Stimulated activated CD8-positive, alpha-beta memory T cell treated with anti-CD3 and anti-CD28 coated beads, Interleukin-7, amount 100 ng/mL, for 1 hour (primary cell): ENCODE data around the gene SPATA9.
"Not testable (repeated sequence)": the region's sequence is repeated elsewhere in the genome, so short reads cannot be mapped to it uniquely, and the experiment has no call there.

Experiments used
- DNase-seq, 2 donors: peaks; one replicate each; pipeline ENCODE4 v3.0.0-alpha.2; 2020; ENCODE audit warnings: low read depth in 2 of 2

The SPATA9 gene

DNA sequence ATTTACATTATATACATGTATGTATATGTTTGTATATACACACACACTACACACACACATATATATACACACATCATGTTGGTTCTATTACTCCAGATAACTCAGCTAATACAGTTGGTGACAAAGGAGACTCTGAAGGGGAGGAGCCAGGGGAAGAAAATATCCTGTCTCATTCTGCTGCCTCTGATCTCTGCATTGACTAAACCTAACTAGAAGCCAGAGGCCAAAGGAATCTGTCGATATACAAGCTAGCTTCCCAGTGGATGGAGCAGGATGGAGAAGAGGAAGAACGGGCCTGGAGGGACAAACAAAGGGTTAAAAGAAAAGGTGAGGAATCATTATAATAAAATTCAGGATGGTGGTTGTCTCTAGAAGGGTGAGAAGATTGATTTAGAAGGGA lies 34.6 kb upstream of the SPATA9 start:
- no peak for DNase-seq

DNA sequence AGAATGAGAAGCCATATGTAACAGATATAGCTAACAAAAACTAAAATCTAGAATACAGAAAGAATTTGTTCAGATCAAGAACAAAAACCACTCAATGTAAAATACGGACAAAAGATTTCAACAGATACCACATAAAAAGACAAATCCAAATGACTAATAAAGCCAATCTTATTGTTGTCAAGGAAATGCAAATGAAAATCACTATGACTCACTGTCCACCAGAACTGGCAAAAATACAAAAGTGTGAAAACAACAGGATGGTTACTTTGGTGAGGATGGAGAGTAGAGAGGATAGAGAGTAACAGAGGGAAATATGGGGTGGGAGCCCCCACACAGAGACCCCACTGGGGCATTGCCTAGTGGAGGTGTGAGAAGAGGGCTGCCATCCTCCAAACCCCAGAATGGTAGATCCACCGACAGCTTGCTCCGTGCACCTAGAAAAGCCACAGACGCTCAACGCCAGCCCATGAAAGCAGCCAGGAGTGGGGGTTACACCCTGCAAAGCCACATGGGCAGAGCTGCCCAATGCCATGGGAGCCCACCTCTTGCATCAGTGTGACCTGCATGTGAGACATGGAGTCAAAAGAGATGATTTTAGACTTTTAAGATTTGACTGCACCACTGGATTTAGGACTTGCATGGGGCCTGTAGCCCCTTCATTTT lies 33.1 kb upstream of the SPATA9 start:
- no peak for DNase-seq

DNA sequence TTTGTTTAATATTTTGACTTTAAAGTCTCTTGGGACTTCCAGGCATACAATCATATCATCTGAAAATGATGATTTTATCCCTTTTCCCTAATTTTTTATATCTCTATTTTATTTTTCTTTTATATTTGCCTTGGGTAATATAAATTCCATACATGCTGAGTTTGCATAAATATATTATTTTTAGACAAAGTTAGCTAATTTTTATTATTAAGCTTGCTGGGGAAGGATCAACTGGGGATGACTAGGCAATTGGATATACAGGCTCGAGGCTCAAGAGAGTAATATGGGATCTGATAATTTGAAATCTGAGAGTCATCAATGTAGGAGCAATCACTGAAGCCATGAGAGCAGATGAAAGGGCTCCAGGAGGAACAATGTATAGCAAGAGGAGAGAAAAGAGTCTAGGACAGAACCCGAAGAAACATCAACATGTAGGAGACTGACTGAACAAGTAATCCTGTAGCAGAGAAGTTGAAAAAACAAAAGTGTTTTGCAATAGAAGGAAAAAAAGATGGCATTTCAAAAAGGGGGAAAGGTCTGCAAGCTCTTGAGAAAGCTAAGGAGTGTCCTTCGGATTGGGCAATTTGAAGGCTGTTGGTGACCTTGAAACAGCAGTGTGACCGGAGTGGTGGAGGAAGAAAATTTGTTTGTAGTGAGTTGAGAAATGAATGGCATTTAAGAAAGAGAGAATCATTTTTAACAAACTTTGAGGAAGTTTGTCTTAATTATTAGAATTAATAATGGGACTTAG lies 31.3 kb upstream of the SPATA9 start:
- DNase-seq = no peak

DNA sequence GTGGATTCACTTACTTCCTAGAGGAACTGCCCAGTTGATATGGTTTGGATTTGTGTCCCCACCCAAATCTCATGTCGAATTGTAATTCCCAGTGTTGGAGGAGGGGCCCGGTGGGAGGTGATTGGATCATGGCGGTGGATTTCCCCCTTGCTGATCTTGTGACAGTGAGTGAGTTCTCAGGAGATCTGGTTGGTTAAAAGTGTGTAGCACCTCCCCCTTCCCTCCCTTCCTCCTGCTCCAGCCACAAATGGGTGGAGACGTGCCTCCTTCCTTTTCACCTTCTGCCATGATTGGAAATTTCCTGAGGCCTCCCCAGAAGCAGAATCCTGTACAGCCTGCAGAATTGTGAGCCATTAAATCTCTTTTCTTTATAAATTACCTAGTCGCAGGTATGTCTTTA lies 30.5 kb upstream of the SPATA9 start:
- not testable (repeated sequence) for DNase-seq

DNA sequence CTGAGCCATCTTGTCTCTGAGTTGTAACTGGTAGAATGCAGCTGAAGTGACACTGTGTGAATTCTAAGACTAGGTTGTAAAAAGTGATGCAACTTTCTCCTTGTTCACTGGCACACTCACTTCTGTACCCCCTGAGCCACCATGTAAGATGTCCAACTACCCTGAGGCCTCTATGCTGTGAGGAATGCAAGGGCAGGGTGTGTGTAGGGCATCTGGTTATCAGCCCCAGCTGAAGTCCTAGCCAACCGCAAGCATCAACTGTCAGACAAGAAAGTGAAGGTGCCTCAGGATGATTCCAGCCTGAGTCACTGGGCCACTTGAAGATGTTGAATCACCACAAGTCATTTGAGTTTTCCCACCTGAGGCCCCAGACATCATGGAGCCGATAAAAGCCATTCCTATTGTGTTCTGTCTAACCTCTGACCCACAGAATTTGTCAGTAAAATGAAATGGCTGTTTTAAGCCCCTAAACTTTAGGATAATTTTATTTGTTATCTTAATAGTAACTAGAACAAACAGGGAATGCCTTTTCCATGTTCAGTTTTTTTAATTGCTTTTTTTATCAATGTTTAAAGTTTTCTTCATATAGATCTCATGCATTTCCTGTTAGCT lies 29.7 kb upstream of the SPATA9 start:
- no peak for DNase-seq

DNA sequence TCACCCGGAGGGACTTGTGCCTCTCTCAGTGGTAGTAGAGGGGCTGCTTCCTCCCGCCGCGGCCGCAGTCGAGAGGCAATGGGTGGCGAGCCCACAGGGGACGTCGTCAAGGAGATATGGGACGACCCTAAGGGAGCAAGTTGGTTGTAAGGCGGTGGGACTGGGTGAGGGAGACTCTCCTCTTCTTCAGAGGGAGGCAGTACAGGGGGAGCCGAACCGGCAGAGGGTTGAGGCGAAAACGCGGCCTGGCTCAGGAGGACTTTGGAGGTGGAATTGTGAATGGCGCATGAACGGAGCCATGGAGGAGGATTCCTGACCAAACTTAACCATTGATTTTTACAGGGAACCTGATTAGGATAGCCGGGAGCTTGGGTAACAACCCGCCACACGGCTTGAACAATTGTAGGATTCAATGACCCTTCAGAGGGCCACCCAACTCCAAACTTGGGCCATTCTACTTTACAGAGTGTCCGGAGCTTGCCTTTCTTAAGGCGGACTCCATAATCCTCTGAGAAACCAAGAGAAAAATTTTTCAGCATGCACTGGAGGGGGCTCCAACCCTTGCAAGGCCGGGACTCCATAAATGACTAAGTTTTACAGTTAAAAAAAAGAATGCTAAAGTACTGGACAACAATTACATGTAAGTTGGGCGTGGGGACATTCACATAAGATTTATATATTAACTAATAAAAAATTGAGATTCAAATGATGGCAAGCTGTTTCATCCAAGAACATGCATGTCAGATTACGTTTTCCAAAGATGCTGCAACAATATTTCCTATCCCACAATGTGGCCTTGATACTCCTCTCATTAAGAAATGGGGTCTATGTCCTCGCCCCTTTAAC lies 28.9 kb upstream of the SPATA9 start:
- no peak for DNase-seq

DNA sequence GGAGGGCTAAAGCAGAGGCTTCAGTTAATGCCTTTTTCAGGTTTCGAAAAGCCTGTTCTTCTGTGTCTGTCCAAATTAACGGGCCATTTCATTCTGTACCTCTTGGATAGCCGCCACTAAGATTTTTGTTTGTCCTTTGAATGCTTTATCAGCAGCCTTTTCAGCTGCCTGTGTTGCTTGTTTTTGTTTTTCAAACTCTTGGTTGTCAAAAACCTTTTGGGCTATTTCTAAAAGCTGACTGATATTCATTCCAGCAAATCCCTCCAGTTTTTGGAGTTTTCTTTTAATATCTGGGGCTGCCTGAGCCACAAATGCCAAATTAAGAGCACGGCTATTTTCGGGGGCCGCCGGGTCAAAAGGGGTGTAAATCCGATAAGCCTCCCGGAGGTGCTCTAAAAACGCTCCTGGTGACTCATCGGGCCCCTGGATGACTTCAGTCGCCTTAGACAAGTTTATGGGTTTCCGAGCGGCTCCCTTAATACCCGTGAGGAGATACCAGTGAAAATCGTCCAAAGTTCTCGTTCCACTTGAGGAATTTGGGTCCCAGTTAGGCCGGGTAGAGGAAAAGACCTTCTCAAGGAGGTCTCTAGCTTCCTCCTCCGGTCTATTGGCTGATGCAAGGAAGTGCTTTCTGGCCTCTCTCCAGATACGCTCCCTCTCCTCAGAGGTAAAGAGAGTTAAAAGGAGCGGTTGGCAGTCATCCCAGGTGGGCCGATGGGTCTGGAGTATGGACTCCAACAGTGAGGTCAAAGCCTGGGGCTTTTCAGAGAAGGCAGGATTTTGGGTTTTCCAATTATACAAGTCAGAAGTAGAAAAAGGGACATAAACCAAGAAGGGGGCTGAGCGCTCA lies 28.1 kb upstream of the SPATA9 start:
- not testable (repeated sequence) for DNase-seq

DNA sequence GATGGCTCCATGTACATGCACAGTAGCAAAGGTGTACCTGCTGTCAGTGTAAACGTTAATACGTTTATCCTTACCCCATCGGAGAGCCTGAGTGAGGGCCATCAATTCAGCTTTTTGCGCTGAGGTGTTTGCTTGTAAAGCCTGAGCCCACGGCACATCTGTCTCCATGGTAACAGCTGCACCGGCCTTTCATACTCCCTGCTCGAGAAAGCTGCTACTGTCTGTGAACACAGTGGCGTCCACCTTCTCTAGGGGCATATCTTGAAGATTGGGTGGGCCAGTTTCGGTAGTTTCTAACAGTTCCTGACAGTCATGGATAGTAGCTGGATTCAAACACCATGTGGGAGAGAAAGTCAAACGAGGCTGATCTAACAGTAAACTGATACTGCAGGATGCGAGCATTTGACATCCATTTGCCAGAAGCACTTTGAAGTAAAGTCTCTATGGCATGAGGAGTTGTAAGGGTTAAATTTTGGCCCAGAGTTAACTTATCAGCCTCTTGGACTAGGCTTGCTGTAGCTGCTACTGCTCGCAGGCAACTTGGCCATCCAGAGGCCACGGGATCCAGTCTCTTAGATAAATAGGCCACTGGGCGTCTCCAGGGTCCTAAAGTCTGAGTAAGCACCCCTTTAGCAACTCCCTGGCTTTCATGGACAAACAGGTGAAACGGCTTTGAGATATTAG lies 27.3 kb upstream of the SPATA9 start:
- no peak for DNase-seq

DNA sequence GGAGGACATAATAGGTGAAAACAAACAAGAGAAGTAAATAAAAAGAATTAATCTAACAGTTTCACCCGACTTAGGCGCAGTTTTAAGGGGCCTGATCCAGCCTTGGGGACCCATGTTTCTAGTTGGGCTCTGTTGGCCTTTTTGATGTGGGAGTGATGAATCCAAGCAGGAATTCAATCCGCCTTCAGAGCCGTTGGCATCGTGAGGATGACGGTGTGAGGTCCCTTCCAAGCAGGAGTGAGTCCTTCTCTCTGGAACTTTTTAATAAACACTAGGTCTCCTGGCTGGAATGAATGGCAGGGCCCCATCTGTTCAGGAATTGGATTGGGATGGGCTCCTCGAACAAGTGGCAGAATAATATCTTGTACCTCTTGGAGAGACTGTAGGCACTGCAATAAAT lies 26.1 kb upstream of the SPATA9 start:
- DNase-seq = no peak

DNA sequence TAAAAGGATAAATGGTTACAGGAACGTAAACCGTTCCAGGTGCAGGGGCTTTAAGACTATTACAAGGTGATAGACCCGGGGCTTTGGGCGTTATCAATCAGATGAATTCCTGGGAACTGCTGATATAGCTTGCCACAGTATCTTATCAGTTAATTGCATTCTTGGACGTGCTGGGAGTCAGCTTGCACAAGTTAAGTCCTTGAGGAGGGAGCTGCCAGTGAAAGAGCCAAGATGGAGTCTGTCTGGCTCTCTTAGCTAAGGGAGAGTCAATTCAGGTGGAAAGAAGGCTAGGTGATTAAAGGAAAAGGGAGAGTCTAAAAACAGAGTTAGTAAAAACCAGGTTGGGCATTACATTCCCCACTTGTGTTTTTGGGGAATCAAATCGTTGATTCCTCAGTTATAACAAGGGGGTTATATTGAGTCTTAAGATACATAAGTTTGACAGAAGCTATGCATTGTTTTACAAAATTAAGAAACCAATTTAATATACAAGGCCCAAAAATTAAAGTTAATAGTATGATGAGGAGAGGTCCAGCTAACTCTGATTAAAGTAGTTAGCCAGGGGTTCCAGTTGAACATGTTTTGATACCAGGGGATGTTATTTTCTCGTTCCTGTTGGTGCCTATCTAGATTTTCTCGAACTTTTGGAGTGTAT lies 24.9 kb upstream of the SPATA9 start:
- not testable (repeated sequence) for DNase-seq

DNA sequence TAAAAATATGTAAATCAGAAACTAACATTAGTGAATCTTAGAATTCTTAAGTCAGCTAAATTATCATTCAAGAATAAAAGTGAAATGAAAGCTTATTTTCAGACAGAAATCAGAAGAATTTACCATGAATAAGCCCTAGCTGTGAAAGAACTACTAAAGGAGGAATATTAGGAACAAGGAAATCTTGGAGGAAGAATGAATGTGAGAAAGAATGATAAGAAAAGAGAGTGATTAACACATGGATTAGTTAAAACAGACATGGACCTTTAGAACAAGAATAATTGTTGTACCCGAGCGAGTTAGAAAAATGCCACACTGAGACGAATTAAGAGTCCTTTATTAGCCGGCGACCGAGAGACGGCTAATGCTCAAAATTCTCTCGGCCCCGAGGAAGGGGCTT lies 24.3 kb upstream of the SPATA9 start:
- DNase-seq = no peak

DNA sequence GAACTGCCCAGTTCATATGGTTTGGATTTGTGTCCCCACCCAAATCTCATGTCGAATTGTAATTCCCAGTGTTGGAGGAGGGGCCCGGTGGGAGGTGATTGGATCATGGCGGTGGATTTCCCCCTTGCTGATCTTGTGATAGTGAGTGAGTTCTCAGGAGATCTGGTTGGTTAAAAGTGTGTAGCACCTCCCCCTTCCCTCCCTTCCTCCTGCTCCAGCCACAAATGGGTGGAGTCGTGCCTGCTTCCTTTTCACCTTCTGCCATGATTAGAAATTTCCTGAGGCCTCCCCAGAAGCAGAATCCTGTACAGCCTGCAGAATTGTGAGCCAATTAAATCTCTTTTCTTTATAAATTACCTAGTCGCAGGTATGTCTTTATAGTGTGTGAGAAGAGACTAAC lies 23.4 kb upstream of the SPATA9 start:
- DNase-seq = not testable (repeated sequence)

DNA sequence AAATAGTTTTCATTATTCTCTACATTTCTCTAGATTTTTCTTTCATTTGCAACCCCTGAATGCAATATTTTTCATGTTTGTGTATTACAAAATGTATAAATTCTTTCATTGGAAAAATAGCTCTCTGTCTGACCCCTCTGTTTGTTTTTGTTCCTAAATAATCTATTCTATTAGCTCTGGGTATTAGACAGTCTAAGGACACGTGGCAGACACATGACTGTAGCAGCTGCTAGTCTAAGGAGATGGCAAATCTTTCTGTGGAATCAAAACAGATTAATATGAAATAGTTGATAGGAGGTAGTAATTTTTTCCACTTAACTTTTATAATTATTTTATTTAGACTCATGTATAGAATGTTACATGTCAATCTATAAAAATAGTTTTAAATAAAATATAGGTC lies 21.4 kb upstream of the SPATA9 start:
- DNase-seq = no peak

DNA sequence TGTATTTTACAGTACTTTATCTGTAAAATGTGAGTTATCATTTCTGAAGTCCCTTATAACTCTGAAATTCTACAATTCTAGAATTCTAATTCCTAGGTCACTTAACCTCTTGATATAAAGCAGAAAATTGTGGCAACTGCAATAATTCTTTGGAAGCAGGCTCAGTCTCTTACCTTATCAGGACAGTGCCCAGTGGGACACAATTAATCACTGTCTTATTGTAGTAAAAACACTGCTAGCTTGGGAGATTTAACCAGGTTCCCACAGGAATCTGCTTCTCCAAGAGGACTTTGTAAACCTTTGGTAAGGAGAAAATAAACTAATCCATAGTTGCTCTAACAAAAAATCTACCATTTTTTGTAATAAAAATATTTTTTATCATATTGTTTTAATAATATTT lies 18.3 kb upstream of the SPATA9 start:
- DNase-seq = no peak

DNA sequence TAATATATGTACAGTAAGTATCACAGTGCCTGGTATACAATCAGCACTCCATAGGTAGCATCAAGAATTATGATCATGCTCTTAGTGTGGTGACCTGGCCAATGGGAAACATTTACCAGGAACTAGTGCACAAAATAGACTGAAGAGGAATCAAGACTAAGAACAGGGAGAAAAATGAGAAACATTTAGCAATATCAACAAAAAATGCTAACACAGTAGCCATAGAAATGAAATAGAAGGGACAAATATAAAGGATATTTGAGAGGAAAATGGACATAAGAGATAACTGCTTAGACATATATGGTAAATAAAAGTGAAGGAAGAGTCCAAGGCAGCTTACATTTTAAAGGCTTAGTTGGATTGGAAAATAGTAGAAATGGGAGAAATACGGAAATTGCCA lies 16.5 kb upstream of the SPATA9 start:
- no peak for DNase-seq

DNA sequence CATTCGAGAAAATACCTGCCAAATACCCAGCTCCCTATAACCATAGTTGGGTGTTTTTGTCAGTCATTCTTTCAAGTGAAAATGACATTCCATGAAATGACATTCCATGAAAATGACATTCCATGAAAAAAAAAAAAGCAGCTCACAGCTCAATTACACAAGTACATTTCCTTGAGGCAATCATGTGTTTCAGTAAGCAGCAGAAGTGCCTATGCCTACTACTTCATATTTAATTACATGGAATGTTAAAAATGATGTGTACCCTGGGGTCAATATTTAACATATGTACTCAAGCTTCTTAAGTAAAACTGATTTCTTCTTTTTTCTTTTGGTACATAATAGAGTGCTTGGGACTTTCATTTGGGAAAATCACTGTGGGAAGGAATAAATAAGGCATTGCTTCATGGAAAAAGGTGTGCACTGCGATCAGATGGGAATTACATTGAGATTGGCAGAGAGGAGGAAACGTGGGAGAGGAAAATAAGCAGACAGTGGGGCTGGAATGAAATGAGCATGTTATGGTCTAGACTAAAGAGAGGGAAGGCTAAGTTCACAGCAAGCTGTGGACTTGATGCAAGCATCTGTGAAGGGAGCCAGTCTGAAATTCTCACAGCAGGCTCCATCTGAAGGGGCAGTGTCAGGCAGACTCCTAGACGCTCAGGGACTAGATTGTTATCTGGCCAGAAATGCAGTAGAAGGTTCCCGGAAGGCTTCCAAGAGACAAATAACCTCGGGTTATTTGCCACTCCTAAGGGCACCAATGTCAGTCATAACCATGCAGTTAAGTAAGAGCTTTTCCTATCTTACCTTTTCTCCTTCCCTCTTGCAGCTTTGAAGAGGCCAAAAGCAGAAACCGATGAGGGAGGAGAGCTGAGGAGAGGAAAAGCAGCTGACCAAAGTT lies 15.2 kb upstream of the SPATA9 start:
- DNase-seq = no peak

DNA sequence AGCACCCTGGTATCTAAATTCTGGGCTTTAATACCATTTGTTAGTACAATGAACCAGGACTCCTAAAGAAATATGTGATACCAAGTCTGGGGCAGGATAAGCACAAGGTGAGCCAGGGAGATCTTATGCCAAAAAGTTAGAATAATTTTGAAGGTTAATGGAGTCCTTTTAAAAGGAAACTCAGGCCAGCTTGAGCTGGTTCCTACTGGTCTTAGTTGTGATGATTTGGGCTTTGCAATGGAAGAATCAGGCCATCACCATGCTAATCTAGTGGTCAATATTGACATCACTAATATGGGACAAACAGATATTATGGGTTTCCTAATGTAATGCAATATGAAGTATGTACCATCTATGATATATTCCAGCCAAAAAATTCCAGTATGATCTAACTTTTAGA lies 7.5 kb upstream of the SPATA9 start:
- DNase-seq = no peak

DNA sequence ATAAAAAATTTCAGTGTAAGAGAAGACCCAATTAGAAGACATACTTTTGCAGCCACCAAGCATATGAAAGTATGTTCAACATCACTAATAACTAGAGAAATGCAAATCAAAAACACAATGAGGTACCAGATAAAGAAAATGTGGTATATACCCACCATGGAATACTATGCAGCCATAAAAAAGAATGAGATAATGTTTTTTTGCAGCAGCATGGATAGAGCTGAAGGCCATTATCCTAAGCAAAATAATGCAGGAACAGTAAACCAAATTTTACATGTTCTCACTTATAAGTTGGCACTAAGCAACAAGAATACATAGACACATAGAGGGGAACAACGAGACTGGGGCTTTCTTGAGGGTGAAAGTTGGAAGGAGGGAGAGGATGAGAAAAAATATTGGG lies 6.9 kb upstream of the SPATA9 start:
- no peak for DNase-seq

DNA sequence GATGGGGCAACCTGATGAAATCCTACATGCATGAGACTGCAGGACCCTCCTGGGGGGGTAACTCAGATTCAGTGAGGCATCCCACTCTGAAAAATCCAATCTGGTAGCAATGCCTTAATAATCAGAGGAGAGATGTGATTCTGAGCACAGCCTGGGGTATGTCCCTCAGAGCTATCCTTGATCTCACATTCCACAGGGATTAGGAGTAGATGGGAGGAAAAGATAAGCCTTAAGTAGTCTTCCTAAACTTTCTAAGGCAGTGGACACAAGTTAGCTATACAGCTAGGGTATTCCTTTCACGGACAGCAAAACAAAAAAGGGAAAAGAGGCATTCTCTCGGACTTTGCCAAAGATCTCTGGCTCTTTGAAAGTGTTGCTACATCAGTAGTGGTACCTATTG lies 3.9 kb upstream of the SPATA9 start:
- DNase-seq = no peak
